IMR-90 (cell line): Measurements from ENCODE around the gene BBIP1. TPM values are rescaled to one million over a fixed set of nuclear protein-coding genes. Genes with fewer than 3 reads are reported as not detected.

Source experiments
- ATAC-seq: fragments of 200-7000 bp; cut with Tn5 transposase; 2 replicates; pipeline ENCODE4 v1.9.1; 2020; ENCODE audit warnings: low read depth, mild to moderate bottlenecking, moderate library complexity
- BruUV-seq: library from RNA; stranded (reverse); fragments of 400-500 nt; replicated peaks from 2 replicates; lab custom pipeline; 2021; lab: Mats Ljungman, UMichigan
- CTCF ChIA-PET: fragments of 300-600 bp; formaldehyde crosslinking; extraction: SDS; loops from one replicate; lab custom pipeline; 2021; ENCODE audit warnings: antibody characterized with exemption; lab: Yijun Ruan, JAX
- POLR2A ChIA-PET: fragments of 300-600 bp; sonication (Branson Sonifier 250); formaldehyde crosslinking; loops from one replicate; lab custom pipeline; 2022; ENCODE audit warnings: antibody characterized with exemption; ENCODE audit not compliant: unreplicated experiment; lab: Charles Lee
- DNase-seq: peaks from one replicate; pipeline ENCODE4 v3.0.0; 2013
- H2AFZ ChIP-seq: replicated peaks from 2 replicates; pipeline ENCODE3; 2013; ENCODE audit warnings: low read length, mild to moderate bottlenecking; ENCODE audit not compliant: poor library complexity
- H2AK5ac ChIP-seq: 2 replicates; pipeline ENCODE4 v1.6.1; 2013; ENCODE audit warnings: low read depth, low read length, inconsistent platforms
- H2AK9ac ChIP-seq: replicated peaks from 2 replicates; pipeline ENCODE3; 2013; ENCODE audit warnings: mild to moderate bottlenecking, low read depth, low read length, moderate library complexity; ENCODE audit not compliant: poor library complexity
- H2BK120ac ChIP-seq: 2 replicates; pipeline ENCODE4 v1.6.1; 2013; ENCODE audit warnings: low read depth, low read length, inconsistent platforms
- H2BK15ac ChIP-seq: 3 replicates; pipeline ENCODE4 v1.6.1; 2013; ENCODE audit warnings: low read depth, low read length, inconsistent platforms
- H2BK20ac ChIP-seq: 2 replicates; pipeline ENCODE4 v1.6.1; 2013; ENCODE audit warnings: low read depth, mild to moderate bottlenecking, inconsistent platforms, low read length, moderate library complexity
- H2BK5ac ChIP-seq: 2 replicates; pipeline ENCODE4 v1.6.1; 2013; ENCODE audit warnings: mild to moderate bottlenecking, low read depth, low read length, inconsistent platforms; ENCODE audit not compliant: poor library complexity, severe bottlenecking
- H3K14ac ChIP-seq: replicated peaks from 2 replicates; pipeline ENCODE4 v1.6.1; 2013; ENCODE audit warnings: low read depth, low read length, inconsistent platforms
- H3K18ac ChIP-seq: 2 replicates; pipeline ENCODE4 v1.6.1; 2013; ENCODE audit warnings: low read depth, low read length, control low read depth
- H3K23ac ChIP-seq: 2 replicates; pipeline ENCODE4 v1.6.1; 2013; ENCODE audit warnings: low read depth, low read length, inconsistent platforms
- H3K27ac ChIP-seq: 2 replicates; pipeline ENCODE4 v1.5.1; 2013; ENCODE audit warnings: mild to moderate bottlenecking, control low read depth, low read length; ENCODE audit not compliant: insufficient read depth
- H3K27me3 ChIP-seq: 2 replicates; pipeline ENCODE4 v1.6.1; 2013; ENCODE audit warnings: low read length; ENCODE audit not compliant: control insufficient read depth, insufficient read depth
- H3K36me3 ChIP-seq: 2 replicates; pipeline ENCODE4 v1.6.1; 2013; ENCODE audit warnings: low read length, mixed read lengths; ENCODE audit not compliant: control insufficient read depth, insufficient read depth
- H3K4ac ChIP-seq: 2 replicates; pipeline ENCODE4 v1.6.1; 2013; ENCODE audit warnings: low read depth, low read length, inconsistent platforms
- H3K4me1 ChIP-seq: 2 replicates; pipeline ENCODE4 v1.6.1; 2013; ENCODE audit warnings: low read length, mixed read lengths; ENCODE audit not compliant: control insufficient read depth, insufficient read depth
- H3K4me2 ChIP-seq: 2 replicates; pipeline ENCODE4 v1.6.1; 2013; ENCODE audit warnings: low read depth, mild to moderate bottlenecking, control low read depth, low read length, moderate library complexity
- H3K4me3 ChIP-seq: 2 replicates; pipeline ENCODE4 v1.5.1; 2013; ENCODE audit warnings: low read depth, mild to moderate bottlenecking, control low read depth, low read length, moderate library complexity; ENCODE audit not compliant: insufficient read depth
- H3K56ac ChIP-seq: 2 replicates; pipeline ENCODE4 v1.6.1; 2013; ENCODE audit warnings: low read length, inconsistent platforms; ENCODE audit not compliant: insufficient read depth; ENCODE audit errors: extremely low read depth
- H3K79me1 ChIP-seq, 2 experiments: 2 replicates each; pipeline ENCODE4 v1.6.1; 2013; ENCODE audit warnings: low read length in 2 of 2, inconsistent platforms in 1 of 2, low read depth in 1 of 2
- H3K9ac ChIP-seq: 2 replicates; pipeline ENCODE4 v1.6.1; 2013; ENCODE audit warnings: low read depth, low read length, control low read depth
- H3K9me1 ChIP-seq: 2 replicates; pipeline ENCODE4 v1.6.1; 2013; ENCODE audit warnings: low read length, inconsistent platforms; ENCODE audit not compliant: insufficient read depth
- H3K9me3 ChIP-seq: 2 replicates; pipeline ENCODE4 v1.6.1; 2013; ENCODE audit warnings: low read length; ENCODE audit not compliant: control insufficient read depth, insufficient read depth
- H4K20me1 ChIP-seq: 2 replicates; pipeline ENCODE4 v1.6.1; 2013; ENCODE audit warnings: low read length, inconsistent platforms; ENCODE audit not compliant: insufficient read depth
- H4K5ac ChIP-seq: 2 replicates; pipeline ENCODE4 v1.6.1; 2013; ENCODE audit warnings: mild to moderate bottlenecking, low read depth, low read length, control low read depth
- H4K8ac ChIP-seq, 2 experiments: 2 replicates each; pipeline ENCODE4 v1.6.1; 2013; ENCODE audit warnings: low read depth in 2 of 2, low read length in 2 of 2, control low read depth in 1 of 2, inconsistent platforms in 1 of 2
- H4K91ac ChIP-seq: 2 replicates; pipeline ENCODE4 v1.6.1; 2013; ENCODE audit warnings: low read depth, low read length, inconsistent platforms; ENCODE audit not compliant: insufficient read depth
- BHLHE40 ChIP-seq: fragments of 150-350 bp; IDR thresholded peaks from 2 replicates; pipeline ENCODE4 v1.6.1; 2016; ENCODE audit warnings: mild to moderate bottlenecking, low read depth, low read length
- CEBPB ChIP-seq: IDR thresholded peaks from 2 replicates; pipeline ENCODE4 v1.6.1; 2012; ENCODE audit warnings: low read depth, low read length, improper control_type of control experiment
- CTCF ChIP-seq: conservative IDR thresholded peaks from 2 replicates; pipeline ENCODE4 v1.5.1; 2012; ENCODE audit warnings: mild to moderate bottlenecking, low read depth, low read length, improper control_type of control experiment
- FOS ChIP-seq: fragments of 150-350 bp; IDR thresholded peaks from 2 replicates; pipeline ENCODE4 v1.6.1; 2016; ENCODE audit warnings: low read depth, low read length
- MAFK ChIP-seq: IDR thresholded peaks from 2 replicates; pipeline ENCODE4 v1.6.1; 2012; ENCODE audit warnings: low read depth, low read length, improper control_type of control experiment
- MAZ ChIP-seq: IDR thresholded peaks from 2 replicates; pipeline ENCODE4 v1.6.1; 2012; ENCODE audit warnings: low read depth, mild to moderate bottlenecking, low read length, improper control_type of control experiment, moderate library complexity, borderline replicate concordance
- MXI1 ChIP-seq: IDR thresholded peaks from 2 replicates; pipeline ENCODE4 v1.6.1; 2012; ENCODE audit warnings: low read depth, mild to moderate bottlenecking, low read length, moderate library complexity, borderline replicate concordance
- NFE2L2 ChIP-seq: fragments of 150-350 bp; IDR thresholded peaks from 2 replicates; pipeline ENCODE4 v1.6.1; 2016; ENCODE audit warnings: low read depth, mild to moderate bottlenecking, low read length
- POLR2A ChIP-seq: IDR thresholded peaks from 2 replicates; pipeline ENCODE4 v1.6.1; 2012; ENCODE audit warnings: mild to moderate bottlenecking, low read depth, low read length
- RAD21 ChIP-seq: IDR thresholded peaks from 2 replicates; pipeline ENCODE4 v1.6.1; 2012; ENCODE audit warnings: low read length, improper control_type of control experiment
- RCOR1 ChIP-seq: IDR thresholded peaks from 2 replicates; pipeline ENCODE4 v1.6.1; 2012; ENCODE audit warnings: mild to moderate bottlenecking, low read length, improper control_type of control experiment; ENCODE audit not compliant: insufficient replicate concordance
- RFX5 ChIP-seq: IDR thresholded peaks from 2 replicates; pipeline ENCODE4 v1.8.0; 2012; ENCODE audit warnings: low read depth, mild to moderate bottlenecking, low read length, moderate library complexity
- WGBS, 2 experiments: methylation state at CpG; one replicate each; pipeline versions ENCODE4 v1.1.5 to v1.1.7; 2013; ENCODE audit warnings: missing lambda C conversion rate in 2 of 2; ENCODE audit not compliant: insufficient read length in 1 of 2; ENCODE audit errors: extremely low coverage in 2 of 2; 5-methylcytosine and 5-hydroxymethylcytosine counted together
- dilution Hi-C: fragments of 300-500 bp; cut with HindIII; formaldehyde crosslinking; loops from one replicate; pipeline ENCODE4 v1.14.3; 2018; ENCODE audit warnings: low sequenced_read_pairs; ENCODE audit not compliant: unreplicated experiment
- in situ Hi-C: fragments of 300-500 bp; cut with MboI; formaldehyde crosslinking; loops from 3 replicates; pipeline ENCODE4 v1.14.3; 2019; ENCODE audit warnings: low sequenced_read_pairs, inconsistent platforms, mixed read lengths
- intact Hi-C: fragments of 100-400 bp; cut with micrococcal nuclease; formaldehyde crosslinking; loops from 2 replicates; pipeline ENCODE4 v1.10.0; 2022
- polyA plus RNA-seq, 3 experiments: library from polyadenylated mRNA; depleted of rRNA; stranded (reverse); fragments of >200 nt; gene quantifications; 2 replicates each; pipeline ENCODE4 v1.2.3, GENCODE V29; 2012; ENCODE audit warnings: low replicate concordance in 1 of 3
- total RNA-seq: library from RNA; depleted of rRNA; stranded (reverse); fragments of >200 nt; gene quantifications from 2 replicates; pipeline ENCODE4 v1.2.3, GENCODE V29; 2012
- TF ChIP-seq, protein P1 (sequence below): fragments of 150-350 bp; IDR thresholded peaks from 2 replicates; pipeline ENCODE4 v1.6.1; 2016; ENCODE audit warnings: low read depth, mild to moderate bottlenecking, low read length, moderate library complexity, borderline replicate concordance

BBIP1 gene
- total and polyA plus RNA-seq, 2 of the 4 experiments (the other 2 are of a cell fraction): 17.4 to 19.9 TPM

DNA sequence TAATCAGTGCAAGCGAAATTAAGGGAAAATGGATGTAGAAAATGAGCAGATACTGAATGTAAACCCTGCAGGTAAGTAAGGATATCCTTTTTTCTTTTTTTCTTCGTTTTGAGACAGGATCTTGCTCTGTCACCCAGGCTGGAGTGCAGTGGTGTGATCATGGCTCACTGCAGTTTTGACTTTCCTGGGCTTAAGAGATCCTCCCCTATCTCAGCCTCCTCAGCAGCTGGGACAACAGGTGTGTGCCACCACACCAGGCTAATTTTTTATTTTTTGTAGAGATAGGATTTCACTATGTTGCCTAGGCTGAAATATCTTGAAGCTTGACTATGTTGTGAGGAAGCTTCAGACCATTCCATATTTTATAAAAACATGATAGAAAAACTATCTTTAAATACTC, 43.0 kb downstream of the BBIP1 start:
- H3K4me2 ChIP-seq: no peak overlapping the region
- peaks cover 5% of the 10 kb centered on the region for H3K9me1 ChIP-seq
- H3K23ac ChIP-seq: no peak overlapping the region
- H3K79me1 ChIP-seq: peaks cover 0 to 10% of the 10 kb centered on the region in 2 experiments; a peak in 2 of 4 replicates
- no peak overlapping the region for H3K18ac ChIP-seq
- no peak overlapping the region for H2AK9ac ChIP-seq
- H3K9ac ChIP-seq: no peak overlapping the region
- H2BK15ac ChIP-seq: no peak overlapping the region
- no peak overlapping the region for H2AFZ ChIP-seq
- ATAC-seq: no peak
- H3K9me3 ChIP-seq: no peaks in the 10 kb centered on the region
- H4K5ac ChIP-seq: no peak overlapping the region
- H3K27me3 ChIP-seq: no peaks in the 10 kb centered on the region
- dilution Hi-C loops (no loop called here), intact Hi-C loops (loop anchor here (2.0 kb wide), 1 partner anchor 17 kb away; no protein-coding TSS in a partner anchor), in situ Hi-C loops (no loop called here)
- ChIA-PET POLR2A (no interaction called here), CTCF (no interaction called here)
- no peak overlapping the region for H4K91ac ChIP-seq
- H4K20me1 ChIP-seq: no peaks in the 10 kb centered on the region; the same call in 1 of the 2 replicates
- no peak for DNase-seq
- H3K4me3 ChIP-seq: no peak overlapping the region
- TF ChIP-seq FOS: no peak
- TF ChIP-seq, protein P1, sequence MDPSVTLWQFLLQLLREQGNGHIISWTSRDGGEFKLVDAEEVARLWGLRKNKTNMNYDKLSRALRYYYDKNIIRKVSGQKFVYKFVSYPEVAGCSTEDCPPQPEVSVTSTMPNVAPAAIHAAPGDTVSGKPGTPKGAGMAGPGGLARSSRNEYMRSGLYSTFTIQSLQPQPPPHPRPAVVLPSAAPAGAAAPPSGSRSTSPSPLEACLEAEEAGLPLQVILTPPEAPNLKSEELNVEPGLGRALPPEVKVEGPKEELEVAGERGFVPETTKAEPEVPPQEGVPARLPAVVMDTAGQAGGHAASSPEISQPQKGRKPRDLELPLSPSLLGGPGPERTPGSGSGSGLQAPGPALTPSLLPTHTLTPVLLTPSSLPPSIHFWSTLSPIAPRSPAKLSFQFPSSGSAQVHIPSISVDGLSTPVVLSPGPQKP: no peak
- no peak for TF ChIP-seq MXI1
- TF ChIP-seq BHLHE40: no peak
- TF ChIP-seq POLR2A: no peak
- TF ChIP-seq CEBPB: no peak
- no peak for TF ChIP-seq RCOR1
- TF ChIP-seq RFX5: no peak
- TF ChIP-seq NFE2L2: no peak
- TF ChIP-seq RAD21: no peak
- no peak for TF ChIP-seq MAFK
- no peak for TF ChIP-seq MAZ
- TF ChIP-seq CTCF: no peak
- H3K4ac ChIP-seq: no peak overlapping the region
- BruUV-seq: no TSS peak
- no peak overlapping the region for H2BK120ac ChIP-seq
- H3K56ac ChIP-seq: no peak overlapping the region
- peaks cover 6% of the 10 kb centered on the region for H3K4me1 ChIP-seq
- H3K14ac ChIP-seq: no peak overlapping the region
- no CpG with 5 or more reads among the region's 2 CpGs for whole genome bisulfite sequencing, 2 experiments
- H2BK5ac ChIP-seq: no peak overlapping the region
- no peak overlapping the region for H2AK5ac ChIP-seq
- peaks cover 4% of the 10 kb centered on the region for H3K36me3 ChIP-seq
- H3K27ac ChIP-seq: no peak overlapping the region
- H4K8ac ChIP-seq: no peak overlapping the region
- no peak overlapping the region for H2BK20ac ChIP-seq
